ENCODE measurements around the gene LNX1. TPM values are rescaled to one million over a fixed set of nuclear protein-coding genes. Genes with fewer than 3 reads are reported as not detected.
A peak's percentile ranks its signal among the peaks of the same experiment; 100 is the strongest.

Gene LNX1
- polyA plus RNA-seq, 2 of the 4 experiments (the other 2 are of a cell fraction): 0.04 to 0.14 TPM

GRCh38 chr4:53483250-53483649, 108.0 kb downstream of the LNX1 start:
- POLR2A ChIA-PET: no interaction called here
- Histone ChIP-seq H3K4me2 (no peak overlapping the region), H3K9me3 (no peaks in the 10 kb centered on the region), H3K4me1 (peaks cover 15% of the 10 kb centered on the region), H3K27ac (no peak overlapping the region), H3K4me3 (no peak overlapping the region)
- CTCF ChIA-PET: interaction anchor here (1.2 to 1.5 kb wide), 2 partner anchors 10 to 744 kb away, joined by 3 to 4 read pairs; no protein-coding TSS in a partner anchor
- TF ChIP-seq BHLHE40 (IDR thresholded peaks at IDR 0.05; ENCODE audit: low read depth, low read length) (no peak), MAFK (IDR thresholded peaks at IDR 0.05; ENCODE audit: partially characterized antibody) (peak; percentile 52)
- ATAC-seq (no peak), FAIRE-seq (no peak), DNase-seq (ENCODE audit: low read depth in 1 of 2, low spot score in 1 of 2) (no peak)
- 64% methylated on average over 1 of the region's 1 CpG for WGBS (ENCODE audit: missing lambda C conversion rate)

- no peak for TF ChIP-seq HOXB13 (CRISPR knock-in tag; IDR thresholded peaks at IDR 0.05; ENCODE audit: low read depth)
- TF ChIP-seq E2F6 (IDR thresholded peaks at IDR 0.05; ENCODE audit: borderline replicate concordance, low read depth): no peak
- TF ChIP-seq MYC (IDR thresholded peaks at IDR 0.05; ENCODE audit: borderline replicate concordance, low read length): no peak
- TF ChIP-seq POLR2AphosphoS2 (conservative IDR thresholded peaks at IDR 0.05; ENCODE audit: low read length): no peak
- no peak for TF ChIP-seq NR3C1 (IDR thresholded peaks at IDR 0.05)
- TF ChIP-seq FOSB (CRISPR knock-in tag; IDR thresholded peaks at IDR 0.05): no peak
- no peak for TF ChIP-seq ZC3H11A (IDR thresholded peaks at IDR 0.05)
- TF ChIP-seq, protein P1, sequence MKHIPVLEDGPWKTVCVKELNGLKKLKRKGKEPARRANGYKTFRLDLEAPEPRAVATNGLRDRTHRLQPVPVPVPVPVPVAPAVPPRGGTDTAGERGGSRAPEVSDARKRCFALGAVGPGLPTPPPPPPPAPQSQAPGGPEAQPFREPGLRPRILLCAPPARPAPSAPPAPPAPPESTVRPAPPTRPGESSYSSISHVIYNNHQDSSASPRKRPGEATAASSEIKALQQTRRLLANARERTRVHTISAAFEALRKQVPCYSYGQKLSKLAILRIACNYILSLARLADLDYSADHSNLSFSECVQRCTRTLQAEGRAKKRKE (CRISPR knock-in tag; IDR thresholded peaks at IDR 0.05; ENCODE audit: low read depth): no peak
Observed at GRCh38 chr4:53481586-53481985, 109.7 kb downstream of the LNX1 start.

DNA sequence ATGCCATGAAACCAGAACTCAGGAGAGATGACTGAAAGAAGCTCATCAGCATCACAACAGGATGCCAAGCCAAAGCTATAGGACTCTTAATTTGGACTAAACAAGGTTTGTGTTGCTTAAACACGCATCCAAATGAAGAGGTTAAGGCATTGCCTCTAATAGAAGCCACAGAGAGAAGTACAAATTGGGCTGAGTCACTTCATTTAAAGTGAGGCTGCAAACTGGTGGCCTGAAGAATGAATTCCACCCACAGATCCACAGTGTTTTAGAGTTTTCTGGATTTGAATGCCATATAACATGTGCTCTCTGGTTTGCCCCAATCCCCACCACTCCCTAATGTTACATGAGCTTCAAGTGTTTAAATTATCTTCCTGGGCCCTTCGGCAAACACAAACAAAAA, 110.4 kb downstream of the LNX1 start:
- no peak overlapping the region for H3K27ac ChIP-seq
- TF ChIP-seq, protein P1 (CRISPR knock-in tag; IDR thresholded peaks at IDR 0.05; ENCODE audit: low read depth): no peak
- TF ChIP-seq RFX5 (IDR thresholded peaks at IDR 0.05): no peak
- no peak for TF ChIP-seq TFCP2L1 (CRISPR knock-in tag; IDR thresholded peaks at IDR 0.05)
- TF ChIP-seq POLR2A (IDR thresholded peaks at IDR 0.05; ENCODE audit: low read length): no peak
- TF ChIP-seq BHLHE40 (IDR thresholded peaks at IDR 0.05; ENCODE audit: low read depth, low read length): no peak
- no peak for TF ChIP-seq CHD2 (IDR thresholded peaks at IDR 0.05; ENCODE audit: low read length, partially characterized antibody)
- TF ChIP-seq, protein P2, sequence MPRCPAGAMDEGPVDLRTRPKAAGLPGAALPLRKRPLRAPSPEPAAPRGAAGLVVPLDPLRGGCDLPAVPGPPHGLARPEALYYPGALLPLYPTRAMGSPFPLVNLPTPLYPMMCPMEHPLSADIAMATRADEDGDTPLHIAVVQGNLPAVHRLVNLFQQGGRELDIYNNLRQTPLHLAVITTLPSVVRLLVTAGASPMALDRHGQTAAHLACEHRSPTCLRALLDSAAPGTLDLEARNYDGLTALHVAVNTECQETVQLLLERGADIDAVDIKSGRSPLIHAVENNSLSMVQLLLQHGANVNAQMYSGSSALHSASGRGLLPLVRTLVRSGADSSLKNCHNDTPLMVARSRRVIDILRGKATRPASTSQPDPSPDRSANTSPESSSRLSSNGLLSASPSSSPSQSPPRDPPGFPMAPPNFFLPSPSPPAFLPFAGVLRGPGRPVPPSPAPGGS (IDR thresholded peaks at IDR 0.05): no peak
- TF ChIP-seq, protein P3, sequence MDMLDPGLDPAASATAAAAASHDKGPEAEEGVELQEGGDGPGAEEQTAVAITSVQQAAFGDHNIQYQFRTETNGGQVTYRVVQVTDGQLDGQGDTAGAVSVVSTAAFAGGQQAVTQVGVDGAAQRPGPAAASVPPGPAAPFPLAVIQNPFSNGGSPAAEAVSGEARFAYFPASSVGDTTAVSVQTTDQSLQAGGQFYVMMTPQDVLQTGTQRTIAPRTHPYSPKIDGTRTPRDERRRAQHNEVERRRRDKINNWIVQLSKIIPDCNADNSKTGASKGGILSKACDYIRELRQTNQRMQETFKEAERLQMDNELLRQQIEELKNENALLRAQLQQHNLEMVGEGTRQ (IDR thresholded peaks at IDR 0.05): no peak
- TF ChIP-seq GATA3 (IDR thresholded peaks at IDR 0.05; ENCODE audit: borderline replicate concordance): no peak
- no peak overlapping the region for H3K4me2 ChIP-seq
- WGBS (ENCODE audit: missing lambda C conversion rate): 79% methylated on average over 2 of the region's 2 CpGs
- no peaks in the 10 kb centered on the region for H3K9me3 ChIP-seq
- DNase-seq (ENCODE audit: low read depth in 1 of 2, low spot score in 1 of 2) (no peak), ATAC-seq (no peak), FAIRE-seq (no peak)
- POLR2A ChIA-PET: no interaction called here
- H3K4me3 ChIP-seq: no peak overlapping the region
- peaks cover 15% of the 10 kb centered on the region for H3K4me1 ChIP-seq
- CTCF ChIA-PET: interaction anchor here (0.6 kb wide), 1 partner anchor 429 kb away, joined by 5 read pairs; no protein-coding TSS in a partner anchor

More at GRCh38 chr4:53481586-53481985, 109.7 kb downstream of the LNX1 start:
- no peak overlapping the region for H3K4me3 ChIP-seq
- H3K9me3 ChIP-seq: no peaks in the 10 kb centered on the region
- WGBS (ENCODE audit: missing lambda C conversion rate): 85% methylated on average over 8 of the region's 8 CpGs
- H3K4me1 ChIP-seq: peaks cover 15% of the 10 kb centered on the region
- FAIRE-seq (no peak), ATAC-seq (no peak), DNase-seq (ENCODE audit: low read depth in 1 of 2, low spot score in 1 of 2) (no peak)
- H3K27ac ChIP-seq: no peak overlapping the region
- POLR2A ChIA-PET: no interaction called here
- H3K4me2 ChIP-seq: no peak overlapping the region
- CTCF ChIA-PET: no interaction called here
